HEK293T (cell line): ENCODE data around the gene PLCB1.

Source experiments
- ARNT ChIP-seq: fragments of 450-650 bp; IDR thresholded peaks from 2 replicates; pipeline ENCODE4 v1.6.1; 2017; ENCODE audit warnings: mild to moderate bottlenecking
- BHLHE40 ChIP-seq: fragments of 450-650 bp; IDR thresholded peaks from 2 replicates; pipeline ENCODE4 v1.6.1; 2016; ENCODE audit warnings: mild to moderate bottlenecking, moderate library complexity, borderline replicate concordance
- CTBP1 ChIP-seq: fragments of 450-650 bp; IDR thresholded peaks from 2 replicates; pipeline ENCODE4 v1.6.1; 2016; ENCODE audit warnings: borderline replicate concordance
- ELF4 ChIP-seq: fragments of 450-650 bp; IDR thresholded peaks from 2 replicates; pipeline ENCODE4 v1.6.1; 2017; ENCODE audit warnings: antibody characterized with exemption
- FOXA1 ChIP-seq: fragments of 450-650 bp; IDR thresholded peaks from 2 replicates; pipeline ENCODE4 v1.6.1; 2016; ENCODE audit warnings: mild to moderate bottlenecking
- FOXK2 ChIP-seq: fragments of 450-650 bp; IDR thresholded peaks from 2 replicates; pipeline ENCODE4 v1.6.1; 2016; ENCODE audit warnings: mild to moderate bottlenecking
- FOXM1 ChIP-seq: fragments of 450-650 bp; IDR thresholded peaks from 2 replicates; pipeline ENCODE4 v1.6.1; 2017; ENCODE audit warnings: mild to moderate bottlenecking, borderline replicate concordance
- L3MBTL2 ChIP-seq: fragments of 450-650 bp; conservative IDR thresholded peaks from 2 replicates; pipeline ENCODE4 v1.6.1; 2016; ENCODE audit warnings: mild to moderate bottlenecking
- NFRKB ChIP-seq: fragments of 450-650 bp; IDR thresholded peaks from 2 replicates; pipeline ENCODE4 v1.6.1; 2016; ENCODE audit warnings: mild to moderate bottlenecking, moderate library complexity
- SP1 ChIP-seq: fragments of 450-650 bp; IDR thresholded peaks from 2 replicates; pipeline ENCODE4 v1.6.1; 2017
- SUZ12 ChIP-seq: fragments of 450-650 bp; IDR thresholded peaks from 2 replicates; pipeline ENCODE4 v1.6.1; 2016; ENCODE audit warnings: mild to moderate bottlenecking
- TARDBP ChIP-seq: fragments of 450-650 bp; IDR thresholded peaks from 2 replicates; pipeline ENCODE4 v1.6.1; 2016

DNA sequence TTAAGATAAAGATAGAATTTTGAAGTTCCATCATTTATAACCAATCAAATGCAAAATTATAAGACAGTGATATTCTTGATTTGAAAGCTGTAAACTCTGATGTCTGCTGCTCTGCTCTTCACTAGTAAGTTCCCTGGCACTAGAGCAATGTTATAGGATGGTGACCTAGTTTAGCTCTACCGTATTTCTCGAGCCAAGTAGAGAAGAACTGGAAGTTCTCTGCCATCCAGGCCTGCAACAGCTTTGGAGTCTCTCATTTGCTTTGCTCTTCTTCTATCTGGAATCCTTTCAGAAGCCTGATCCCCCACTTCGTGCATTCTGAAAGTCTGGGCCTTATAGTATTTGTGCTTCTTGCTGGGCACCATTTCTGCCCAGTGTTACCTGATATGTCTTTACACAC is 100.3 kb downstream of the PLCB1 start:
- no peak for TF ChIP-seq SUZ12
- TF ChIP-seq TARDBP: no peak
- no peak for TF ChIP-seq FOXM1
- TF ChIP-seq ARNT: no peak
- no peak for TF ChIP-seq ELF4
- TF ChIP-seq BHLHE40: no peak
- no peak for TF ChIP-seq FOXA1
- no peak for TF ChIP-seq FOXK2
- no peak for TF ChIP-seq NFRKB
- TF ChIP-seq L3MBTL2: no peak
- no peak for TF ChIP-seq SP1
- no peak for TF ChIP-seq CTBP1
